NK-92 (cell line): ENCODE measurements around the gene MGLL.

ENCODE experiments used
- DNase-seq: peaks from one replicate; lab custom pipeline; 2025; ENCODE audit not compliant: unreplicated experiment; lab: John Stamatoyannopoulos, UW

The MGLL gene

DNA sequence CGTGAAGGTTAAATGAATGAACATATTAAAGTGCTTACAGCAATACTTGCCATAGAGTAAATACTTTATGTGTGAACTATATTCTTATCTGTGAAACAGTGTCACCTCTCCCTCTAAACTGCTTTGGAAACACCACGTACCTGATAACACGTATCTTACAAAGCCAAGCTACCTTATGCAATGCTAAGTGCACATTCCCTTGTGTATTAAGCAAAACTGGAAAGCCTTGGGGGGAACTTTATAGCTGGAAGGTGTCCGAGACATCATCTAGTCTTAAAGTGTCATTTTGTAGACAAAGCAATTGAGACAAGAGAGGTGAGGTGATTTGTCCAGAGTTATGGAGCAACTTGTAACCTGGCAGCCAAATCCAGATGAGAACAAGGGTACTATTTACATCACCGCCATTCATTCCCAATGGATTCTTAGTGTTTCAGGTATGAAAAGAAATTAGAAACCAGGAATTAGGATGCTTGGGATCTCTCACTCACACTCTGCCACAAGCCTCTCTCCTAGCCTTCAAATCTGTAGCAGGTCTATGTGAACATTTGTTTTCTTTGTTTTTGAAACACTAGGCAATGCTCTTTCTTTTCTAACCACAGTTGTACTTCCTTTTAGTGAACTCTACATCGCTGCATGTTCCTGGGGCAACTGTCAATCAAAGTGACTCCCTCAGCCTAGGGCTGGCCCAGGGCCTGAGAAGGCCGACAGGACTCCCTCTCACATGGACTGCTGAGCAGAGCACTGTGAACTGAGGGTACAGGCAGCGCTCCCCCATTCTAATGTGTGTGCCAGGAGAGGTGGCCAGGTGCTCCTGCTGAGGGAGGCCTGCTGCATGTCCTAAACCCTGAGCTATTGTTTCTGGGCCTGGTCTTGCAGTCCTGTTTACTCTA lies 13.9 kb upstream of the MGLL start:
- no peak for DNase-seq

DNA sequence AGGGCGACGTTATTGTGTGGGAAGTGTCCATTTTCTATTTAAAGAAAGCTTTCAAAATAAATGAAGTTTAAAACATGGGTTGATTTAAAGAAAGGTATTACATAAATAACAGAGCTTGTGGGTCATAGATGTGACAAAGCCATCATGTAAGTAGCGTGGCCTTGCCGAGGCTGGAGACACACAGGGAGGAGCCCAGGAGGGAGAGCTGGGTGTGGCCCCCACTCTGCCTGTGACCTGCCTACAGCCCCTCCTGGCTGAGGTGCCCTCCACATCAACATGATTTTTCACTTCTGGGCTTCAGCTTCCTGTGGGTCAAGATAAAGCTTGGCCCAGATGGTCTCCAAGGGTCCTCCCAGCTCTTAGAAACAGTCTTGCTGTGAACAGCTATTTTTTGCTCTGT lies 12.5 kb upstream of the MGLL start:
- no peak for DNase-seq

DNA sequence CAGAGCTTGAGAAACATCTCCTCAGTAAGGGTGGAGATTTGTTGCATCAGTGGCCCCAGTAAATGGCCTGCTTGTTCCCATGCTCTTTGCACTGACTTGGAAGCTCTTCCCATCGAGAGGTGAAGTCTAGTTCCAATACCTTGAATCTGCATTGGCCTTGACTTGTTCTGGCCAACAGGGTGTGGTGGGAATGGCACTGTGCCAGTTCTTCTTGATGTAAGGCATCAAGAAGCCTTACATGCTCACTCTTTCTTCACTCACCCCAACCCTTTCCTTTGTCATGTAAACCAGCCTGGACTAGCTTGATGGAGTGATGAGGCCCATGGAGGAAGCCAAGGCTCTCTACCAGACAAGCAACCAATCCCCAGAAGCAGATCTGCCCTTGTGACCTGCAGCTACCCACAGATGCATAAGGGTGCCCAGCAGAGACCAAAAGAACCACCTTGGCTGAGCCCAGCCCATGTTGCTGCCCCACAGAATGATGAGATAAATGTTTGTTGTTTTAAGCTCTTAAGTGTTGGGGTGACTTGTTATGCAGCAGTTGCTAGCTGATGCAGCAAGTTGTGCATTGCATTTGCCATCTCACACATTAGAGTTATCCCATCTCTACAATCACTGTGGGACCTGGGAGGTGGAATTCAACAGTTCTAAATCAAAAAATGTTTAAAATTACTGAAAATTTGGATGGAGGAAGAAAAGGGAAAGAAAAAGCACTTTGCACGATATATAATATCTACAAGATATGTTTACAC lies 11.1 kb upstream of the MGLL start:
- no peak for DNase-seq

DNA sequence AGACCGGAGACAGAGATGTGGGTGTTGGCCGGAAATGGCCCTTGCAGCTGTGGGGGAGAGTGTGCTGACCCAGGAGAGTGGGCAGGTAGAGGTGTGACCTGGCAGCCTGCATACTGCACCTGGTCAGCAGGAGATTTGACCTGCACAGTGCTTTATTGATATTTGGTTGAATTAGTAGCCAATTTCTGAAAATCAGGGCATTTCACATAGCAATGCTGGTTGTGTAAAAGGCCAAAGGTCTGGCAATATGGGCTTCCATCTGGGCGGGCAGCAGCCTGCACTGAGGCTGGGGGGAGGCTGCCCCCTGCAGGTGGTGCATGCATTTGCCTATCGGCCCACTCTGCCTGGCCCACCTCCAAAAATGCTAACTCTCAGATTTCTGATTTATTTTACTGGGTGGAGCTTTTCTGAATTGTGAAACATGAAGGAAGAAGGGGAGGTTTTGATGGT lies 9.4 kb upstream of the MGLL start:
- DNase-seq, result no peak

DNA sequence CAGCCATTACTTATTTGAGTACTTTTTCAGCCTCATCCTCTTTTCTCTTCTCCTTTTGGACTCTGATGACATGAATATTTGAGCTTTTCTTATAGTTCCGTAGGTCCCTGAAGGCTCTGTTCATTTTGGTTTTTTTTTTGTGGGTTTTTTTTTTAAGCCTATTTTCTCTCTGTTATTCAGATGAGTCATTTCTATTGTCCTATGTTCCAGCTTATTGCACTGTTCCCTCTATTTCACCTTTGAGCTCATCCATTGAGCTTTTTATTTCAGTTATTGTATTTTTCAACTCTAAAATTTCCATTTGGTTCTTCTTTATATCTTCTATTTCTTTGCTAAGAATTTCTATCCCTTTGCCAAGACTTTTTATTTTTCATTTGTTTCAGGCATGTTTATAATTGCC lies 7.2 kb upstream of the MGLL start:
- DNase-seq, result no peak

DNA sequence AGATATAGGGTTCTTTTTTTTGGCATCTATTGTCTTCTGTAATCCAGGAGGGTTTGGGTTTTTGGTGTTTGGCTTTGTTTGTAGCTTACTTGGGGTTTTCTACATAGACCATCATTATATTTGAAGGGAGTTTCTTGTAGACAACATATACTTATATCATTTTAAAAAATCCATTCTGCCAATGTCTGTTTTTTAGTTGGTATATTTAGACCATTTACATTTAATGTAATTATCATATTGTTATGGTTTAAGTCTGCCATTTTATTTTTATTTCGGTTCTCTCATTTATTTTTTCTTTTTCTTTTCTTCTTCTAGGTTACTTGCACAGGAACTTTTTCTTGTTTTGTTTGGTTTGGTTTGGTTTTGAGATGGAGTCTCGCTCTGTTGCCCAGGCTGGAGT lies 5.5 kb upstream of the MGLL start:
- DNase-seq, result no peak

DNA sequence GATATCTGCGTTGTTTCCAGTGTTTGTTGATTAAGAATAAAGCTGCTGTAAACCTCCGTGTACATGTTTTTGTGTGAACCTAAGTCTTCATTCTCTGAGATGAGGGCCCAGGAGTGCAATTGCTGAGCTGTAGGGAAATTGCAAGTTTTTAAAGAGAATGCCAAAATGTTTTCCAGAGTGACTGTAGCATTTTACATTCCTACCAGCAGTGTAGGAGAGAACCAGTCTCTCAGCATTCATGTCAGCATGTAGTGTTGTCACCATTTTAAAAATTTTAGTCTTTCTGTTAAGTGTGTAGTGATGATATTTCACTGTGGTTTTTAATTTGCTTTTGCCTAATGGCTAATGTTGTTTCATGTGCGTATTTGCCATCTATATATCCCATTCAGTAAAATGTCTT lies 3.4 kb upstream of the MGLL start:
- DNase-seq, result no peak

DNA sequence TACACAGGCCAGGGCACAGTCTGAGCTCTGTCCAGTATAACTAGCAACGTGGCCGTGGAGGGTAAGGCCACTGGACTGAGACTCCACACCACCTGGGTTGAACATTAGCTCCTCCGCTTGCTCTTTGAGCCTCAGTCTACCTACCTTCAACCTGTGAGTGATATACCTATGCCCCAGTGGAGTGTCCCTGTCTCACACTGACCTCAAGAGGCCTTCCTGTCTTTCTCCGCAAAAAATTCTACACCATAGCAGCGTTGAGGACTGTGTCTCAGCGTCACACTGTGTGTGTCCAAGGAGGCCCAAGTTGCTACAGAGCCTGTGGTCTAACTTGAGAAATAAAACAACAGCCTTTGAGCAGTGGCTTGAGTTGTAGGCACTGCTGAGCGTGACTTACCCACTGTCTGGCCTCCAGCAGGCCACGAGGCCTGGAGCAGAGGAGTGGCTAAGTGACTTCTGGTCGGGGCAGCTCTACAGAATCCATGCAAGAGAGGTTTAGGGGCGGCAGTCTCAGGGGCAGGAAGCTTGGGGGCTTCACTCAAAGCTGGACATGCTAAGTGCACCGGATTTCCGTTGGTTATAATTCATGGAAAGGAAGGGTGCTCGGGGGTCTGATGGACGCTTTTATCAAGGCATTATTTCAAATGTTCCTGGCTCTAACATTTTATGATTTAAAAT lies 2.0 kb upstream of the MGLL start:
- no peak for DNase-seq

DNA sequence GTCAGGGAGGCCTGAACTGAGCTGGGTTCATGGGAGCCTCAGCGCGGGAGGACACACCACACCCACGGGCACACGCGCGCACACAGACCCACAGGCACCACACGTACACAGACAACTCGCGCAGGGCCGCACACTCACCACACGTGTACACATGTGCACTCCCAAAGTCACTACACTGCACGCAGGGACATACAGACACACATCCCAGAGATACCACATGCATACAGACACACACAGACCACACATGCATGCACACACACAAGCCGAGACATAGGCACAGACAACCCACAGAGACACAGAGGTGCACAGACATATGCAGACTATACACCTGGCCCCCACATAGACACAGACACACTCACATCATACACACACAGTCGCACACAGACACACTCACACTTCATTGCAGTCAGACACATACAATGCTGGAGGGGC lies 1.1 kb upstream of the MGLL start:
- no peak for DNase-seq

DNA sequence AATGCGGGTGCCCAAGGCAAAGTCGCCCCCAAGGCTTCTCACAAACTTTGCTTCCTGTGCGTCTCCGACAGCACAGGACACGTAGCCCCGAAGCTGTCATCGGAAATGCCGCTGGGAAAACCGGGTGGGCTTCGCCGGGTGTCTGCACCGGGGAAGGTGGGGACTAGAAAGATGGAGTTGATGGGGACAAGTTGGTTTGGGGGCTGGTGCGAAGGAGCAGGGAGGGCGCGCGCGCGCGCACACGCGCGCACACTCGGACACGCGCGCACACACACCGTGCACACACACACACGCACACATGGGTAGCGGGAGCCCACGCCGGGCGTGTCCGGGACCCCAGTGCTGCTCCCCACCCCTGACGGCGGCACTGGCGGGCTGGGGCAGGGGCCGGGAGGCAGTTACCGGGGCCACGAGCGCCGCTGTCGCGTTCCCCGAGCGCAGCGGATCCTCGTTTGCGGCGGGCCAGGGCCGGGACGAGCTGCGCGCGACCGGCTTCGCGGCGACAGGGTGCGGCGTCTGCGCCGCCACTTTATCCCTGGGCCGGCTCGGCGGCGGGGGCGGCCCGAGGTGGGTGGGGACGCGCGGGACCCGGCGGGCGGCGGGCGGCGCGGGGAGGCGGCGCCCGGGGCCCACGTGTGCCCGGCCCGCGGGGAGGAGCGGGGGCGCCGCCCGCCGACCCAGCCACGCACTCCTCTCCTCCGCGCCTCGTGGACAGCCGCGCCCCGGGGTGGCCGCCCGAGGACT lies 539 bp upstream of the MGLL start:
- DNase-seq, result no peak

DNA sequence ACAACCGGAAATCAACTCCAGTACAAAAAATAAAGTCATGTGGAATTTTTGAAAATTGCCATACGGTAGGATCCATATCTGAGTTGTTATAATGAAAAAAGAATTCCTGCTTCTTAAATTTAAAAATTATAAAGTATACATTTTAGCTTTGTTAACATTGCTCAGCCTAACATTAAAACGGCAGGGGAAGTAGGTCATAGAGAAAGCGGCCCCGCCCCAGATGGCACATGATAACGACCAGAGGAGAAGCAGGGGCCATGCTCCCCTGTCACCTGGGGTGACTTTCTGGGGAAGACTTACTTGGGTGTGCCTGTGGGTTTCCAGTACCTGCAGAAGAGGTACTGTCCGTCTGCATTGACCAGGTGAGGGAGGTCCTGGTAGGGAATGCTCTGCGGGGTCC lies 921 bp downstream of the MGLL start:
- no peak for DNase-seq

DNA sequence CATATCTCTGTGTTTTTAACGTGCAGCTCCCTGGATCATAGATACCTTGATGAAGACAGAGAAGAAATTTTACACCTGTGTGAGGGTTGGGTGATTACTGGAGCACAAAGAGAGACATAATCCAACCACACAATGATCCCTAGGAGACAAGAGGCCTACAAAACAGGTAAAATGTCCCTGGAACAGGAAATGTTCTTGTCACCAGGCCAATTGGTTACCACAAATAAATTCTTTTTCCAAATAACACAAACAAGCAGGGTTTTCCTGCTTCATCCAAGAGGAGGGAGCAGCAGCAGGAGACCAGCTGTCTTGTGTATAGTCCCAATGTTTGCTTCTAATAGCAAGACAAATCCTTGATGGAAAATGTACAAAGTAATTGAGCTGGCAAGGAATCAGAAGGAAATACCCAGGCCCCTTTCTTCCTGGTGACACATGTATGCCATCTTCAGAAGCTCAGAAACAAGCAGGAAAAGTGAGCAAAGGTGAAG lies 1.4 kb downstream of the MGLL start:
- no peak for DNase-seq

DNA sequence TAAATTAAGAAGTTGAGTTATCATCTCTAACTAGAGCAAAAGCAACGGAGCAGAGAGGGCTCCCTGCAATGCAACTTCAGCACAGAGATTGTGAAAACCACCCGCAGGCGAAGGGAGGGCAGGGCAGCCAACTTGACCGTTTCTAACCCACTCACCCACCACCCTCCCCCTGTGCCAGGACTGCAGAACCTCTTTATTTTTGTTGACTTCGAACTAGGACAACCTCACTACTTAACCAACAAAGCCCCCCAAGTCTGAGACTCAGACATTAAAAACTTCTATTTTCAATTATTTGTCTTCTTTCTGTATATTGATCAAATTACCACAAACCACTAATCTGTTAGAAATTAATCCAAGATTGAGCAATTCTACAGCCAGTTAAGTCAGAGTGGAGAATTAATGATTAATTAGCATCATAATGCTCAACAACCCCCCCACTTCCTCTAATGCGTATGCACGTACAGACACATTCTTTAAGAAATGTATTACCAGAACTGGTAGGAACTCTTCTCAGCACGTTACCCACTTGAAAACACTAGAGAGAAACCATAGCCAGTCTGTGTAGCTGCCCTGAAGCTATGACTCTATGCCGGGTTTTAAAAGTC lies 2.0 kb downstream of the MGLL start:
- no peak for DNase-seq

DNA sequence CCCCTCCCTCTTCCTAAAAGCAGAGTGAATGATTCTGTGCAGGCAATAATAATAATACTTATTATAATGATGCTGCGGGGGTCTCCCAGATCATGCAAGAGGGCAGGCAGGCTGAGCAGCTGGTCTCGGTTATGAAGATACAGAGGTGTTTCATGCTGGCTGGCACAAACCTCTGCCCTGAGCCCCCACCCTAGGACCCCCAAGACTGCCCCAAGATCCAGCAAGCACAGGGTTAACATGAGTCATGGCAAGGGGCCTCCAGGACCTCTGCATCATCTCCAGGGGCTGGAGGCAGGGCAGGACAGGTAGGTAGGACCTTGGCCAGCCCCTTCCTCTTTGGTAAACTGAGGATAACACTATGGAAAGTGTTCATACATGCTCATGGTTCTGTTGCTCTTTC lies 2.7 kb downstream of the MGLL start:
- no peak for DNase-seq

DNA sequence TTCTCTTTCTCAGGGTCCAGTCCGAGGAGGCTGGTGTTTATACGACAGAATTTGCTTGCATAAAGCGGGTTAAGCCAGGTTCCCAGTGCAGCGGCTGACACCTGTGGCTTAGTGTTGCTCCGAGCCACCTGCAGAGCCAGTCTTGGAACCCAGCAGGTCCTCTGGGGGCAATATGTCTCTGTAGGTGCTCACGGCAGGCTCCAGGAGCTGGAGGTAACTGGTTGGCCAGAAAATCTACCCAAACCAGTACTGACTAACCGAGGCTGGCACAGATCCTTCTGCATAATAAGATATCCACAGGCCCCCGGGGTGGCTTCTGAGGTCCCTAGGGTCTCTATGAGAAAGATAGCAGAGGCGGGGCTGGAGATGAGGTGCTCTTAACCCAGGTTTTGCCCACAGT lies 3.2 kb downstream of the MGLL start:
- no peak for DNase-seq

DNA sequence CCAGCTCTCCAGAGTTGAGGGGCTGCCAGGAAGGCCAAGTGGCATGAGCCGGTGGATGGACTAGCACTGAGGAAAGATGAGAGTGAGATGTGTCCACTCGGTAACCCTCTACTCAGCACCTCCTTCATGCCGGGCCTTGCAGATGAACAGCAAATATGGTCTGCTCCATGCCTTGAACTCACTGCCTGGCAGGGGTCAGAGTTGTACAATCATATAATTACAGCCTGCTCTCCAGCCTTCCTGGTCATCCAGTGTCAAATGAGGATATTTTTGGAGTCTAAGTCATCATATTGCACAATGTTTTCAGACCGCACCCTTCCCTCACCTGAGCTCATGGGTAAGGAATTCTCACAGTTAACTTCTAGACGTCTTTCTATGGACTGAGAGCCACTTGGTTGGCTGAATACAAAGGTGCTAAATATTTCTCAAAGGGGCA lies 4.9 kb downstream of the MGLL start:
- no peak for DNase-seq

DNA sequence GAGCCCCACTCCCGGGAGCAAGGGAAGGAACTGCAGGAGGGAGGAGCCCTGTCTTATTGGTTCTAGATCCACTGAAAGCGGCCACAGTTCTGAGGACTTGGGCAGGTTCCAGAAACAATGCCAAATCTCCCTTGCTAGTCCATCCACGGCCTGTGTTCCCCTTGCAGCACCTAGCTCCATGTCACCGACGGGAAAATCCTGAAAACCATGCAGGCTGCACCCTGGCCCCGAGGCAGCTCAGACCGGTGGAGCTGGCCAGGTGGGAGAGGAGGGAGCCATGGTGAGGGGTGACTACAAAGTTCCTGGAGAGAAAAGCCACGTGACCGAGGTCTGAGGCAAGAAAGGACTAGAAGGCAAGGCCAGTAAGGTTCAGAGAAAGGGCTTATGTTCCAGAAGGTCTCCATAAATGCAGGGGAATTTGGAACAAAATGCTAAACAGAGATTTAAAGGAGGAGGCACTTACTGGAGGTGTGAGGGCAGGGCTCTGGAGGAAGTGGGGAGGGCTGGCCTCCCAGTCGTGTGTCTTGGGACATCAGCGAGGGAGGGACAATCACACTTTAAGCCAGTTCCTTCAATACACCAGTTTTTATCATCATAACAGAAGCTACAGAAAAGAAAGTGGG lies 5.4 kb downstream of the MGLL start:
- no peak for DNase-seq

DNA sequence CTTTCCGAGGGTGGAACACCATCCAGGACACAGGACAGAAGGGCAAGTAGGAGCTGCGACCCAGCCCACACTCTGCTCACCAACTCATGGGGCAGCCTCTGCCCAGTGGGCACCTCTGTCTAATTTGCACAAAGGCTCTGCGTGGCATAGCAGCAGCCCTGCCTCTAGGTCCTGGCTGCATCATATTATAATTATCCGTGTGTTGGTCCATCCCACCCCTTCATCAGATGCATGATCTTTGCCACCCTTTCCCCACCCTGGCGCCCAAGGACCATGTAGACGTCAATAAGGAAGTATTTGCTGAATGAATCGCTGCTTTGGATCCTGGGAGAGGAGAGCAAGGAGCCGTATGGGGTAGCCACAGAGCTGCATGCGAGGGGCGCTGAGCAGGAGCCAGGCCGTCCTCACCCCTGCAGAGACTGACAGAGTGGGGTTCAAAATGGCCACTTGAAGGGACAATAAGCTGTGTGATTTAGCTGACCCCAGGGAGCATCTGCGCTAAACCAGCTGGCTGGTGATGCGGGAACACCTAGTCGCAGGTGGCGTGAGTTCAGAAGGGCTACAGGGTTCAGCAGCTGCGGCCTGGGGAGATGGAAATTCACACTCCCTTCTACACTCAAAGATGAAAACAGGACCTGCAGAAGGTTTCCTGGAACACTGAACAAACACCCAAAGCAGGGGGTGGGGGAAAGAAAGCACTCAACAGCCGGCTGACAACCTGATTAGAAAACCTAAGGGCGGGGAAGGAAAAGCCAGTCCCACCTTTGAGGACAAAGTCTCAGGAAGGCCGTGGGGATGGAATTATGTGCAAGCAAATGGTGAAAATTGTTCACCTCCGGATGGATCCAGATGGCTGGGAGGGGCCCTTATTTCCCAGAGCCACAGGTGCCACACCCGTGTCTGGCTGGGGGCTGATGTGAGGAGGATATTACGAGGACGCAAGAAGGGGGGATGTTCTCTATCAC lies 6.4 kb downstream of the MGLL start:
- no peak for DNase-seq

DNA sequence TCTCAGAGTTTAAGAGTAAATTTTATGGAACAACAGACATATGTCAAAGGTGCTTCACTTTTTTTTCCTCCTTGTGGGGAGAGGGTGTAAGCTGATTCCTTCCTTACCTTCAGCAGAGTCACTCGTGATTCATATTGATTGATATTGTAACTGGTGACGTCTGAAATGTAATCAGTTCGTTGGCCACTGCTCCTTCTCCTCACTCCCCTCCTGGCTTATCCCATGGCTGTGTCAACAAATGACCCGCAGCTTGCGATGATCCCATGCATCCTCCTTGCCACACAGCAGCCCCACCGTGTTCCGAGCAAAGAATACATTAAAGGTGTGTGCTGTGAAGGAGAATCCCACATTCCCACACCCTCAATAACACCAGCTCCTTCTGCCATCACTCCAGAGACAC lies 7.3 kb downstream of the MGLL start:
- no peak for DNase-seq
